ENCODE measurements around the gene HKDC1. TPM values are rescaled to one million over a fixed set of nuclear protein-coding genes. Genes with fewer than 3 reads are reported as not detected.

The HKDC1 gene
- total and polyA plus RNA-seq, 4 donors = 0.53 to 20.0 (median 5.2) TPM

- WGBS = 91% methylated on average over 6 of the region's 6 CpGs
Observed at GRCh38 chr10:69214666-69215131, 5.4 kb upstream of the HKDC1 start.

GRCh38 chr10:69215405-69216171, 4.5 kb upstream of the HKDC1 start:
- no peak overlapping the region for H3K4me3 ChIP-seq (ENCODE audit: low read depth in 1 of 3, low read length in 3 of 3)
- peaks cover 0 to 1% (median 0%) of the 10 kb centered on the region in 4 donors for H3K9me3 ChIP-seq (ENCODE audit: control insufficient read depth in 4 of 4, low read length in 3 of 4)
- H3K9ac ChIP-seq (ENCODE audit: low read depth in 1 of 2, low read length in 2 of 2) = no peak overlapping the region
- H3K27ac ChIP-seq (ENCODE audit: low read depth in 1 of 2, low read length in 2 of 2) = no peak overlapping the region
- no peak for TF ChIP-seq GABPA (IDR thresholded peaks at IDR 0.05 in 1 of 2, conservative IDR thresholded peaks at IDR 0.05 in 1 of 2)
- TF ChIP-seq FOXA2 (IDR thresholded peaks at IDR 0.05) = no peak
- no peak for TF ChIP-seq RAD21 (IDR thresholded peaks at IDR 0.05)
- no peak for TF ChIP-seq NR2F2 (IDR thresholded peaks at IDR 0.05)
- TF ChIP-seq ATF3 (IDR thresholded peaks at IDR 0.05) = no peak
- no peak for TF ChIP-seq FOXA1 (IDR thresholded peaks at IDR 0.05)
- TF ChIP-seq TAF1 (conservative IDR thresholded peaks at IDR 0.05) = no peak
- TF ChIP-seq RXRA (IDR thresholded peaks at IDR 0.05) = no peak
- TF ChIP-seq ZBTB33 (IDR thresholded peaks at IDR 0.05) = no peak
- TF ChIP-seq HNF4A (conservative IDR thresholded peaks at IDR 0.05) = no peak
- no peak for TF ChIP-seq EGR1 (IDR thresholded peaks at IDR 0.05; ENCODE audit: low read depth in 2 of 2)
- TF ChIP-seq YY1 (IDR thresholded peaks at IDR 0.05) = no peak
- no peak for TF ChIP-seq SP1 (IDR thresholded peaks at IDR 0.05)
- TF ChIP-seq MAX (IDR thresholded peaks at IDR 0.05) = no peak
- TF ChIP-seq HNF4G (IDR thresholded peaks at IDR 0.05) = no peak
- TF ChIP-seq REST (IDR thresholded peaks at IDR 0.05) = no peak
- peaks cover 0 to 2% (median 0%) of the 10 kb centered on the region in 4 donors for H3K4me1 ChIP-seq (ENCODE audit: control insufficient read depth in 4 of 4, insufficient read depth in 4 of 4, low read length in 3 of 4)
- no peak for DNase-seq (ENCODE audit: low spot score)
- H3K27me3 ChIP-seq (ENCODE audit: control insufficient read depth in 4 of 4, insufficient read depth in 4 of 4, low read length in 3 of 4) = no peaks in the 10 kb centered on the region
- 64% methylated on average over 10 of the region's 10 CpGs for WGBS
- H3K36me3 ChIP-seq (ENCODE audit: control insufficient read depth in 4 of 4, insufficient read depth in 3 of 4, low read depth in 1 of 4, low read length in 3 of 4) = no peaks in the 10 kb centered on the region

More at GRCh38 chr10:69214666-69215131, 5.4 kb upstream of the HKDC1 start:
- Histone ChIP-seq H3K27me3 (ENCODE audit: control insufficient read depth in 4 of 4, insufficient read depth in 4 of 4, low read length in 3 of 4) (no peaks in the 10 kb centered on the region), H3K9ac (ENCODE audit: low read depth in 1 of 2, low read length in 2 of 2) (no peak overlapping the region), H3K27ac (ENCODE audit: low read depth in 1 of 2, low read length in 2 of 2) (no peak overlapping the region), H3K9me3 (ENCODE audit: control insufficient read depth in 4 of 4, low read length in 3 of 4) (peaks cover 0 to 1% (median 0%) of the 10 kb centered on the region in 4 donors), H3K36me3 (ENCODE audit: control insufficient read depth in 4 of 4, insufficient read depth in 3 of 4, low read depth in 1 of 4, low read length in 3 of 4) (no peaks in the 10 kb centered on the region), H3K4me1 (ENCODE audit: control insufficient read depth in 4 of 4, insufficient read depth in 4 of 4, low read length in 3 of 4) (no peaks in the 10 kb centered on the region), H3K4me3 (ENCODE audit: low read depth in 1 of 3, low read length in 3 of 3) (no peak overlapping the region)
- TF ChIP-seq ZBTB33 (IDR thresholded peaks at IDR 0.05) = no peak
- TF ChIP-seq NR2F2 (IDR thresholded peaks at IDR 0.05) = no peak
- TF ChIP-seq RAD21 (IDR thresholded peaks at IDR 0.05) = no peak
- no peak for DNase-seq (ENCODE audit: low spot score)
